NCI-H2171 (cell line): ENCODE results near the gene ZNF275.
"Not testable (repeated sequence)": the region's sequence is repeated elsewhere in the genome, so short reads cannot be mapped to it uniquely, and the experiment has no call there.

Experiments used
- DNase-seq: peaks from one replicate; lab custom pipeline; 2025; lab: John Stamatoyannopoulos, UW

ZNF275 gene

DNA sequence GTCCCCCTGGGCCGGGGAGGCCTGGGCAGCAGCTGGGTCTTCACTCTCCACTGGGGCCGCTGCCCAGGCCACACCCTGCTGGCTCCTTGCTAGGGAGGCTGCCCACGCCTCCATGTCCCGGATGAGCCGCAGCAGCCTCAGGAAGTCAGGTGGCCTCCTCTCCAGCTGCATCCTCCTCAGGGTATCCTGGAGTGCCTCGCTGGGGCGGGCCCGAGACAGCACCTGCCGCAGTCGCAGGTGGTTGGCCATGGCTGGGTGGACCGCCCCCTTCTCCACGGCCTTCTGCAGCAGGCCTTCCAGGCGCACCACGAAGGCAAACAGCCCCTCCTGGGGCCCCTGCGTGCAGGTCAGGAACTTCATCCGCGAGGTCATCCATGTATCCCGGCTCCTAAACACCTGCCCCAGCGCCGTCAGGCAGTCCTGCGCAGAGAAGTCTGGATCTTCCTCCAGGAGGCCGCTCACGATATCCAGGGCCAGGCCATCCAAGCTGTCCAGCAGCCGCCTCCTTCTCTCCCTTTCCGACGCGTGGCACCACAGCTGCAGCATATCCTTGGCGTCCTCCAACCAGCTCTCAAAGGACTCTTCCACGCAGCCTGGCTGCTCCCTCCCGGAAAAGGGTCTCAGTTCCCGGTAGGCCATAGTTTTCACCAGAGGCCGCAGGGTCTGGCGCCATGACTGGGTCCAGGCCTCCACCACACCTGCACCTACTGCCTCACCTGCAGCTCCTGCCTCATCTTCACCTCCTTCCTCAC, 14.5 kb upstream of the ZNF275 start:
- no peak for DNase-seq

GRCh38 chrX:153320047-153320443, 13.9 kb upstream of the ZNF275 start:
- not testable (repeated sequence) for DNase-seq

GRCh38 chrX:153320555-153321184, 13.3 kb upstream of the ZNF275 start:
- DNase-seq: no peak

GRCh38 chrX:153321381-153322124, 12.4 kb upstream of the ZNF275 start, which contains the start of gene PNMA6F:
Gene PNMA6F, minus strand, starts transcription at chrX:153321767. Its CDS starts 1,093 bp downstream, at chrX:153320674.
- DNase-seq: no peak

DNA sequence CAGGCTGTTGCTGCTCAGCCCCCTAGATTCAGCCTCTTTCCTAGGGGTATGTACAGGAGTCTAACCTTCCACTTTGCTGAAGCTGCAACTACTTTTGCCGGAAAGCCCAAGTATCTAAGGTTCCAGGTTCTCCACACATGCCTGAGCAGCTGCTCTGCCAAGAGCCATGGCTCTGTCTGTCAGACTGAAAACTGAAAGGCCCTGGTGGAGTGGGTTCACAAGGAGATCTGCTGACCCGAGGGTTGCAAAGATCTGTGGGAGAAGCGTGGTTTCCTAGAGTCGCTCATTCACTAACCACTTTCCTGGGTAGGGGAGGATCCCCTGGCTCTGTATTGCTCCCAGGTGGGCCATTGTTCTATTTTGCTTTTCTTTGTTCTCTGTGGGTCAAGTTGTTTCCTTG, 6.4 kb upstream of the ZNF275 start:
- no peak for DNase-seq

GRCh38 chrX:153333266-153333665, 687 bp upstream of the ZNF275 start:
- no peak for DNase-seq

DNA sequence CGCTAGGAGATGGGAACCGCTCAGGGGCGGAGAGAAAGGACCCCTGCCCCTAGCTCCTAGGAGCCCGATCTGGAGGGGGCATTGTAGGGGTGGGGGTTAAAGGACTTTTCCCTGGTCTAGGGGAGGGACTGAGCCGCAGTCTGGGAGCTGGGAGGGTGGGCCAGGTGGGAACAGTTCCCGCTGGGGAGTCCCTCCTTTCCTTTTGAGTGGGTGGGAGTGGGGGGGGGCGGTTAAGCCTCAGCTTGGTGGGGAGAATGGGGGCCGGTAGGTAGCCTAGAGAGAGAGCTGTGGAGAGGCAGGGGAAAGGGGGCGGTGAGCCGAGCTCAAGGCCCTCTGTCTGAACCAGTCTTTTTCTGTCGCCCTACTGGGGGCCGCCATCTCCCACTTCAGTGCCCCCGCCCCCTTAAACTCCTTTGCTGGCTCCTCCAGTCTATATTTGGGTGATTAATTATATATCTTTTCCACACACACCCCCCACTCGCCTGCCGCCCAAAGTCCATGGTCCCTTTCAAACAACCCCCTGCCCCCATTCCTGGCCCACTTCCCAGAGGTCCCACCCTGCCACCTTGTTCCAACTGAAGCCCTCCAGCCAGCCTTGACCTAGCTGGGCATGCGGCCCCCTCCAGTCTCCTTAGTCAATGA, 822 bp downstream of the ZNF275 start:
- DNase-seq: no peak

DNA sequence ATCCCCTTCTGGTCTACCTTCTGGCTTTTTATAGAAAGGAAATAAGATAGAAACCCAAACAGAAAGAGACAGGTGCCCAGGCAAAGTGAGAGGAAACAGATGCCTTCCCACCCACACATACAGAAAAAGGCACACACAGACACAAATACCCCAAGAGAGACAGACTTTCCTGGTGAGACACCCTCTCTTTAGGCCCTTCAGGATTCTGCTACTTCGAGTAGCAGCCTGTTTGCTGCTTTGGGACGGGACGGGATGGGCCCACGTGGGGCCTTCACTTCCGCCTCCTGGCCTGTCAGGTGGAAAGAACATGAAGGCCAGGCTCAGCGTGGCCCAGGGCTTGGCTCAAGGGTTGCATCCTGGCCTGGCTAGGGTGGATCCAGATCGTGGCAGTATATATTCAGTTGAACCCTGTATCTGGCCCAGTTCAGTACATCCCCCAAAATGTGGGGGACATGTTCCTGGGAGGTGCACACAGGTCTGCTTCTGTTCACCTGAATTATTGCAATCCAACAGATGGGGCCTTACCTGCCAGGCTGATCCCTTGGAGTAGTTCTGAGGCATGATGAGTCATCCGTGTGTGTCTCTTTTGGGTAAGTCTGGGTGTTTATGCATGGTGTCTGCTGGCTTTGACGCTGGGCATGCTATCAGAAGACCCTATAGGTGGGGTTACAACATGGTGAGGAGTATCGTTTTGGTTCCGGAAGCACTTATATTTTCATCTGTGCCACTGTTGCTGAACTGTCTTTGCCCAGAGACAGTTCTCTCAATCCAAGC, 2.4 kb downstream of the ZNF275 start:
- no peak for DNase-seq

- DNase-seq: no peak
These were observed 3.0 kb downstream of the ZNF275 start for GRCh38 chrX:153336988-153337387.

DNA sequence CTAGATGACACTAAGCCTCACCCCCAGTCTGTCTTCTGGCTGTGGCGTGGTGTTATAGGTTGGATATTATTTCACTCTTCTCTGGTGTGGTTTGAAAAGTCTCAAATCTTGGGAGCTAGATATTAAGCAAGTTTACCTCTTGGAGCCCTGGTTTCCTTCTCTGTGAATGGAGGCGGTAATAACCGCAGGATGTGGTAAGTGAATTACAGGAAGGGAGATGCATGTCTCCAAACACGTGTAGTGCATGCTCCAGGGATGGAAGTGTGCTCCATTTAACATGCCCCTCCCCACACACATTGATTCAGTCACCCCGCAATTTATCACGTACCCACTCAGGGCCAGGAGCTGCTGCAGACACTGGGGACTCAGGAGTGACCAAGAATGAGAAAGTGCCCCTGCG, 4.9 kb downstream of the ZNF275 start:
- DNase-seq: no peak

DNA sequence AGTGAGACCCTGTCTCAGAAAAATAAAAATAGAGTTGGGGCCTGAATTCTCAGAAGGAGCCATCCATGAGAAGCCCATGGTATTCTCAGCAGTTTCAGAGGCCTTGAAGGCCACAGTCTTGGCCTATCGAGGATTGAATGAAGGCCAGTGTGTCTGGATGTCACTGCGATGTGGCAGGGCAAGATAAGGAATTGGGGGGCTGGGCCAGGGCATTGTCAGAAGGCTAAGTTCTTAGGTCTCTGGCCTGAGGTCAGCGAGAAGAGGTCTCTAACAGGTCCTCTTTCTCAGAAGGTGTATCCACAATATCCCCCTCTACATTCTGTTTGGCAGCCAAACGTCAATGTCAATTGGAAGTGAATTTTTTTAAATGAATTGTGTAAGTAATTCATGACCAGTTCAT, 5.7 kb downstream of the ZNF275 start:
- DNase-seq: no peak

- no peak for DNase-seq
These were observed 6.2 kb downstream of the ZNF275 start for GRCh38 chrX:153340111-153340510.

DNA sequence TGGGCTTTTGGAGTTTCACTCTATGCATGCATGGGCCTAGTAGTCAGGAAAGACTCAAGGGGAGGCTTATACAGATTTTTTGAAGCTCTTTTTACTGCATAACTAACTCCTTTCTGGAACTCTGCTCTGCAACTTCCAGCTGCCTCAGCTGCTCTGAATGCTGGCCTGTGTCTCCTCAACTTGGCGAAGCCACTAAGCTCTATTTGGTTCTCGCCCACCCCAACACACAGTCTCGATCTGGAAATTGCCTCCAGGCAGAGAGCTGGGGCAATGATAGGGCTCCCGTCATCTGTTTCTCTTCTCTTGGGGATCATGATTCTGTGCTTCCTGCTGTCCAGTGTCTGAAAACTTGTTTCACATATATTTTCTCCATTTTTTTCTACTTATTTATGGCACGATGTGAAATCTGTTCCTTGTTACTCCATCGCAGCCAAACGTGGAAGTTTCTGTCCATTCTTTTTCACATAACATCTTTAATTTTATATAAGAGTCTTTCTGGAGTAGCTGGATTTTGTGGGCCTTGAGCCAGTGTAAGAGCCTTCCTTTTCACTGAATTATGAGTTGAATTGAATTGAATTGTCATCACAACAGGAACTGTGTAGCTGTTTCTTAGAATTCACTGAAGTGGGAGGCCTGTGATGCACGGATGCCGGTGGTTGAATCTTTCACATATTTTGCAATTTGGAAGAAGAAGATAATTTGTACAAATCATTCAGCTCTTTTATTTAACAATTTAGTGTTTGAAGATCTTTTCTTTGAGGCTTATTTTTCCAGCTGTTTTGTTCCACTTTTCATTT, 9.0 kb downstream of the ZNF275 start:
- DNase-seq: no peak

DNA sequence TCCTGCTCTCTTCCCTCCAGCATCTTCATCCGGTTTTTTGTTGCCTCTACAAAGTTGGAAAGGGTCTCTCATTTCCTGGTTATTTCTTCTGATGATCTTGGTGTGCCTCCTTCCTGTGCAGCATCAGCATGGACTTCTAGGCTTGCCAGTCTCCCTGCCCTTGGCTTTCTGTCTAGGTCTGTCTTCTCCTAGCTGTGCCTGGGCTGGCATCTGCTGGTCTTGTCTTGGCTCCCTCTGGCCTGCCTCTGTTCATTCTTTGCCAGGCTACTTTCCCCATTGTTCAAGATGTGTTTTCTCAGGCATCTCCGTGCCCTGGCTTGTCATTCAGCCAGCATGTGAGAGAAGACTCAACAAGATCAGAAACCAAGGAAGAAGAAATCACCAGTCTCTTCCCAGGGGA, 9.7 kb downstream of the ZNF275 start:
- DNase-seq: no peak

DNA sequence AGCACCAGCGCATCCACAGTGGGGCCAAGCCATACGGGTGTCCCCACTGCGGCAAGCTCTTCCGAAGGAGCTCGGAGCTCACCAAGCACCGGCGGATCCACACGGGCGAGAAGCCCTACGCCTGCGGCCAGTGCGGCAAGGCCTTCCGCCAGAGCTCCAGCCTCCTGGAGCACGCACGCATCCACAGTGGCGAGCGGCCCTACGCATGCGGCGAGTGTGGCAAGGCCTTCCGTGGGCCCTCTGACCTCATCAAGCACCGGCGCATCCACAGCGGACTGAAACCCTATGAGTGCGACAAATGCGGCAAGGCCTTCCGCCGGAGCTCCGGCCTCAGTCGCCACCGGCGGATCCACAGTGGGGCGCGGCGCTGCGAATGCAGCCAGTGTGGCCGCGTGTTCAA, 13.6 kb downstream of the ZNF275 start:
- DNase-seq: no peak

- DNase-seq: no peak
These were observed 14.5 kb downstream of the ZNF275 start for GRCh38 chrX:153348421-153348820.

GRCh38 chrX:153349952-153350351, 16.0 kb downstream of the ZNF275 start:
- DNase-seq: no peak

GRCh38 chrX:153351981-153352380, 18.0 kb downstream of the ZNF275 start:
- no peak for DNase-seq

DNA sequence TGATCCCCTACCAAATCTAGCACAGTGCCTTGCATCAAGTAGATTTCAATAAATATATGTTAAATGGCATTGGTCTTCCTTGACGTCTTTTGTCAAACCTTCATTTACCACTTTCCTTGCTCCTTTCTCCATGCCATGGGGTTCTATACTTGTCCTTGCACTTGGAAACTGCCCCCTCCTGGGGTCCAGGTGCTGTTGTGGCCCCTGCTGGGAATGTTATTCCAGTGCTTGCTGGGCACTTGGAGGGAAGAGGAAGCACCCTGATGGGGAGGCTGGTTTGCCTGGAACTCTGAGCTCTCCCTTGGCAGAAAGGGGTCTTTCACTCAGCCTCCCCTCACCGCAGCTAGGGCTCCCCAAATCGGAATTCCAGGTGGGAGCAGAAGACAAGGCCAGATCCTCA, 18.9 kb downstream of the ZNF275 start:
- DNase-seq: no peak

DNA sequence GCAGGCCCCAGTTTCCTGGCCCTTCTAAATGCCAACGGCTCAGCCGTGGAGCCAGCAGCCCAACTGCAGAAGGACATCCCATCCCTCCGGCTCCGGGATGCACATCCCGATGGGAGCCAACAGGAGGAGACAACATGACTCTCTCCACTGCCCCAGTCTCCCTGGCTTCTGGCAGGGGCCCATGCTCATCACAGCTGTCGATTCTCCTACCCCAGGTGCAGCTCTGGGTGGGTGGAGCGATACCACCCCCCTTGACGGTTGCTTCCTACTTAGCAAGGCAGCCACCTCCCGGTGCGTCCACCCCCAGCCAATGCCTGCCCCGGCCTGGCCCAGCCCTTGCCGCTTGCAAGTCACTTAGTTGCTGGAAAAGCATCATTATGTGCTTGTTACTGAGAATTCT, 19.5 kb downstream of the ZNF275 start:
- no peak for DNase-seq

GRCh38 chrX:153357877-153358276, 23.9 kb downstream of the ZNF275 start:
- no peak for DNase-seq
